Umbilical cord (tissue), 2 donors: ENCODE data around the gene BATF3. TPM values are rescaled to one million over a fixed set of nuclear protein-coding genes. Genes with fewer than 3 reads are reported as not detected.

Source experiments
- DNase-seq: peaks from one replicate; pipeline ENCODE4 v3.0.0-alpha.2; 2015; ENCODE audit warnings: low spot score
- total RNA-seq: library from RNA; depleted of rRNA; stranded (reverse); fragments of >200 nt; gene quantifications from one replicate; pipeline ENCODE4 v1.2.3, GENCODE V29; 2014; ENCODE audit warnings: low replicate concordance; ENCODE audit not compliant: insufficient read depth

BATF3 gene
- total RNA-seq, 1 donor from 2014 or later: 44.8 TPM

- DNase-seq: no peak
Observed at GRCh38 chr1:212703991-212704564, 4.4 kb upstream of the BATF3 start.

DNA sequence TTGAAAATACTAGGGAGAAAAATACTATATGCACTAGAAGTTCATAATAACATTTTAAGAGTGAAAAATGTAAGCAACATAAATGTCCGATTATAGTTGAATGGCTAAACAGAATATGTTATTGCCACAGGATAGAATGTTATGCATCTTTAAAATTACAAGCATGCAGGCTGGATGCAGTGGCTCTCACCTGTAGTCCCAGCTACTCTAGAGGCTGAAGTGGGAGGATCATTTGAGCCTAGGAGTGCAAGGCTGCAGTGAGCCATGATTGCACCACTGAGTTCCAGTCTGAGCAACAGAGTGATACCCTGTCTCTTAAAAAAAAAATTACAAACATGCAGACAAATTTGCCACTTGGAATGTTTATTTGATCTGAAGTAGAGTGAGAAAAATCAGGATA lies 3.0 kb upstream of the BATF3 start:
- DNase-seq: no peak

DNA sequence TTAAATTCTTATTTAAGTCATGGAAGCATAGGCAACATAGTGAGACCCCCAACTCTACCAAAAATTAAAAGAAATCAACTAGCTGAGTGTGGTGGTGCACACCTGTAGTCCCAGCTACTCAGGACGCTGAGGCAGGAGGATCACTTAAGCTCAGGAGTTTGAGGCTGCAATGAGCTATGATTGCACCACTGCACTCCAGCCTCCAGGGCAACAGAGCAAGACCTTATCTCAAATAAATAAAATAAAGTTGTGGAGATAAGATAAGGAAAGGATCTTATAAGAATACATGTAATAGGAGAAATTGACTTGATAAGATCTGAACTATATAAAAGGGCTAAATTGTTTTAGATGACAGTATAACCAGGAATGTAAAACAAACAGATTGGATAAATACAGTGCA lies 2.3 kb upstream of the BATF3 start:
- DNase-seq: no peak

DNA sequence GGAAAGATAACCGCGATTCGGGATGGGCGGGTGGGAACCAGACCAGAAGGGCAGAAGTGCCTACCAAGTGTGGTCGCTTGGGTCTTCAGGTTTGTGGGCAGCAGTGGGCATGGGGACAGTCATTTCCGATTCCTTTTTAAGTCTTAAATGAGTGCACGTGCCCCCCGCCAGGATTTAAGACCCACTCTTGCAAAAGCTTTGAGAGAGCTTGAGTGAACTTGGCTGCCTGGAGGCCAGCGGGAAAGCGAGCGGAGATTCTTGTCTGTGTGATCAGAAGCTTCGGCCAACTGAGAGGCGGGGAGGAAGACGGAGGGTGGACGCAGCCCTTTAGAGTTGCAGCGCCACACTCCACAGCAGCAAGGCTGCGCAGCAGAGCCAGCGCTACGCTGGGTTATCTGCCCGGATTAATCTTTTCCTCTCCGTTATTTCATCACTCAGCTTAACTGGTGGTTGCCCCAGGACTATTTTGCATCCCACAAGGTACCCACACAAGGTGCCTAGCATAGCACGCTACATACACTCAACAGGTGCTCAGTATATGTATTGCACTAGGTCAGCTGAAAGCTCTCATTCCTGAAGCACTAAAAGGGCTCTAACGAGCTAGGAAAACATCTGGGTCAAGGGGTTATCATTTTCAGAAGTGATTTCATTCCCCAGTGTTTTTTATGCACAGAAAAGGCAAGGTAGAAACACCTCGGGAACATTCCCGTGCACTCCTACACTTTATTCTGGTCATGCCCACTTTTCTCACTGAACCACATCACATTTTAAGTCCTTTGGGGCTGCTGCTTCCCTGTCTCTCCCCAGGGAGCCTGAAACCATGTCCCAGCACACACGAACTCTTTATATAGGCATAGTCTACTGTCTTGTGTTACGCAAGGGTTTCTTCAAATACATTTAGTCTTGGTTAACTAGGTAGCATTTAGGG lies 1.5 kb upstream of the BATF3 start:
- DNase-seq: peak; percentile 74

GRCh38 chr1:212700223-212700891 lies 717 bp upstream of the BATF3 start:
- peak; percentile 50 for DNase-seq

- DNase-seq: no peak
Observed at GRCh38 chr1:212699104-212699624, 476 bp downstream of the BATF3 start.

DNA sequence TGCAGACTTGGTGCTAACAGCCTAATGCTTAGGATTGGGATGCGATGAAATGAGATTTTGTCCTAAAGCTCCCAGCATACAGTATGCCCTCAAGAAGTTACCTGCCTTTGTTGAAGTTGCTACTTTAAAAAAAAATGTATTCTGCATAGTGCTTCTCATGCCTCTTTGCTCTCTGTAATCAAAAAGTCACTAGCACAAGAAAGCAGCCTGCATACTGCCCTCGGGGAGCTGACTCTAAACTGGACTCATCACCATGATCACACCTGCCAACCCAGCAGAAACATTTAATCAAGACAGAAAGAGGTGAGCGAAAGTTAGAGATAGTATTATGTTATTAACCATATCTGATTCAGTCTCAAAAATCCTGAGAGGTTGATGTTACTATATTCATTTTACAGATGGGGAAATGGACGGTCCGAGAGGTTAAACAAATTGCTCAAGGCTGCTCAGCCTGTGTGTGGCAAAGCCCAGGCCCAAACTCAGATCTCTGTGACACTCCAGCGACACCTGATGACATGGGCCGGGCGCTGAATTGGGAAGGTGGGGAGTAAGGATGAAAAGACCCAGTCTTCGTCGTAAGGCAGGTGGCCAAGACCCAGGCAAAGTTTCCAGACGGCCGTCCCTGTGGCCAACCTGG lies 1.1 kb downstream of the BATF3 start:
- no peak for DNase-seq

- no peak for DNase-seq
Observed at GRCh38 chr1:212696721-212697331, 2.8 kb downstream of the BATF3 start.

DNA sequence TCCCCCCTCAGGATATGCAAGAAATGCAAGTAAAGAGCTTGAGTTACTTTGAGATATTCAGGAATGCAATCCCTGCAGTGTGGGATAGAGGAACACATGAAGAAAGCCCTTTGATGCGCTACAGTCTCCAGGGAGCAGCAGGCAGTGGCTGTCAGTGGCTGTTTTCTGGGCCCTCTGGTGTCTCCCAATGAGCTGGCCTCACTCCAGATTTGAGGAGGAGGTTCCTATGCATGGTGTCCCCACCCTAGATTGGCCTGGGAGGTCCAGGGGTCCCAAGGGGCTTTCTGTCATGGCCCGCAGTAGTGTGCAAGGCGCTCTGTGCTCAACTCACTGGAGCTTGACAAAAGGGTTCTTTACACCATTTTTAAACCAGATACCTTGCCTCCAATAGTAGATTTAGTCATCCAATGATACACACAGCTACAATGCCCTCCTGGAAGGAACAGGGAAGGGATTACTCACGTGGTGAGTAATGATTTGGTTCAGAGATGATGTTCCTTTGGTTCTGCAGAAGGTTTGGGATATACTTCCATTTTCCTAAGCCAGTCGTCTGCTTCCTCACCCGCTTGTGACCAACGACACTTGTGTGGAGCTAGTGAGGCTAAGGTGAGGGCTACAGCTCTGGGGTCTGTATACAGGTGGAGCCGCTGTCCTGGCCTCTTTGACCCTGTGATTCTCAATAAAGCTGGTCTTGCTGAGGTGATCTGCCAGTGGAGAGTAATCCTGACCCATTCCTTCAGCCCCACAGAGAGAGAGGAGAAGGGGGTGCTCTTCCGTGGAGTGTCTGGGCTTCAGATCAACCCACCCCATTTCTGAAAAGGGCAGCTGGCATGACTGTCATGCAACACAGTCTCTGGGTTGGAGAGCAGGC lies 6.6 kb downstream of the BATF3 start:
- DNase-seq: no peak

- no peak for DNase-seq
Observed at GRCh38 chr1:212691561-212692071, 8.0 kb downstream of the BATF3 start.

DNA sequence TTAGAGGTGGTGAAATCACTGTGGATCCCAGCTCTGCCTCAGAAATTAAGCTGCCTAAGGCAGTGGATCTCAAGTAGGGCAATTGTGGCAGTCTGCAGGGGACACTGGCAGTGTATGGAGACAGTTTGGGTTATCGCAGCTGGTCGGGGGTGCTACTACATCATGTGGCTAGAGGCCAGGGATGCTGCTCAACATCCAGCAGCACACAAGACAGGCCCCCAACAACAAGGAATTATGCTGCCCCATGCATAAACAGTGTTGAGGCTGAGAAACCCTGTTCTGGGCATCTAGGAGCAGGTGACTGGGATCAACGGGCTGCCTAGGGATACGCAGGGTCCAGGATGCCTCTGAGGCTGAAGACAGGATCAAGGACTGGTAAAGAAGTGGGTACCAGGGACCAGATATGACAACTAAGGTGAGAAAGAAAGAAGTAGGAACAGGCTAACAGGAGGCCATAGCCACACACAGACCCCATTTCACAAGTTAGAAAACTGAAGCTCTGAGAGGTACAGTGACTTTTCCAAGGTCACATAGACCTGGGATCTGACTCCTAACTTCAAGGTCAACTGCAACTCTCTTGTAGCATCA lies 8.7 kb downstream of the BATF3 start:
- no peak for DNase-seq

GRCh38 chr1:212689758-212690529 lies 9.7 kb downstream of the BATF3 start:
- DNase-seq: peak; percentile 61

DNA sequence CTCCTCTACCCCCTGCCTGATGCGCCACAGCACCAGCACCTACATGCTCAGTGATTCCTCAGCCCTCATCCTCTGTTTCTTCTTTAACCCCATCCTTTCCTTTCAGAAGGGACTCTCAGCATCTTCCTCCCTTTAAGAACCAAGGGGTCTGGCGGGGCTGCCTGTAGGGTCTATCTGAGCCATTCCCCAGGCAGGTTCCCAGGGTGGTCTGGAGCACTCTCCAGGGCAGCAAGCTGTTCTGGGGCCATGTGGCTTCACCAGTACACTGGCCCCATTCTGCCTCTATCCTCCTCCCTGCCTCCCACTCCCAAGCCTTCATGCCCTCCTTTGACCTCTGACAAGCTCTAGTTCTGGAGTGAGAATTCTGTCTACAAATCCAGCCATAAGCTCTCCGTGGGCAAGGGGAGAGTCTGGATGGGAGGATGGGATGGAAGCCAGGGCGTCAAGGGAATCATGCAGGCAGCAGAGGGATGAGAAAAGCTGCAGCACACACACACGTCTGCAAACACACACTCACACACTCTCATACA lies 10.4 kb downstream of the BATF3 start:
- peak; percentile 80 for DNase-seq

DNA sequence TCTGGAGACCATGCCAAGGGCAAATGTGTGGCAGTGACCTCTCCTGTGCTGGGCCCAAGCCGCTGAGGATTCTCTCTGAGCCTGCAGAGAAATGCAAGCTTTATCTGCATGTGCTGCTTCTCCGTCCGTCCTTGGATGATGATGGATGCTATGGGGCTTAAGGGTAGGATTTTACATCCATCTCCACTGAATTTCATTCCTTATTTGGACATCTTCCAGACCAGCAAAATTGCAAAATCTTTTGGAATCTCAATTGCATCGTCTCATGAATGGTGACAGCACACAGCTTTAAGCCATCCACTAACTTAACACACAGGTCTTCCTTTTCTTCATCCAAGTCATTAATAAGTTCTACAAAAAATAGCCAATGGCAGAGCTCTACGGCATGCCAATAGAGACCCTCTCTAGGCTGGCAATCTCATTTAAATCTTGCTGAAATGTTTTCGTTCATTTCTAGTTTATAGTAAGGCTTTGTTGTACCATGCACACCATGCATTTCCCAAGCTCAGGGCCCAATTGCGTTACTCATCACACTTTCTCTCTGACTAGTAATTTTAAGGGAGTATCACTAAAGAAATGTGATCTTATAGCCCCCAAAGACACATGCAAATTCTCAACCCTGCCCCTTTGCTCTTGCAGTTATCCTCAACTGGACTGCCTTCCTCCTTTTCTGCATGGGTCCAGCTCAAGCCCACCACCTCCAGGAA lies 11.1 kb downstream of the BATF3 start:
- peak; percentile 94 for DNase-seq

DNA sequence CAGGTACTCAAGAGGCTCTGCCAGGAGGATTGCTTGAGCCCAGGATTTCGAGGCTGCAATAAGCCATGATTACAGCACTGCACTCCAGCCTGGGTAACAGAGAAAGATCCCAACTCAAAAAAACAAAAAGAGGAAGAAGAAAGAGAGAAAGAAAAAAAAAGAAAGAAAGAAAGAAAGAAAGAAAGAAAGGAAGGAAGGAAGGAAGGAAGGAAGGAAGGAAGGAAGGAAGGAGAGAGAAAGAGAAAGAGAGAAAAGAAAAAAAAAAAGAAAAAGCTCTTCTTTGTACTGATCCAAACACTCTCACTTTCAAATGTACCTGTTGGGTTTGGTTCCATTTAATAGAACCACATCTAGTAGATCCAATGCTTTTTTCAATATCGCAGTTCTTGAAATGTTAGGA lies 11.8 kb downstream of the BATF3 start:
- no peak for DNase-seq

DNA sequence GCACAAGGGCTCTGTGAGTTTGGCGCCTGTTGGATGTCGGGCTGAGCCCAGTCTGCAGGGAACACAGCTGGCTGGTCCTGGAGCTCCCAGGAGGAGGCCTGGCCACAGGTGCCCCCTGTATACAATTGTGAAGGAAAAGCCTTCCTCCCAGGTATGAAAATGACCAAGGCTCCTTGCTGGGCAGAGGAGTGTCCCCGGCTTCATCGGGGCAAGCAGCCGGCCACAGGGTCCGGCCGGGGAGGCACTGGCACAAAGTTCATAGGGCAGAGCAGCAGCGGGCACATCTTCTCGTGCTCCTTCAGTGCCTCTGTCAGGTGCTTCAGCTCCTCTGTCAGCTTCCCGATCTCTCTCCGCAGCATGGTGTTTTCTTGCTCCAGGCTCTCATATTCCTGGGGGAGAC lies 13.0 kb downstream of the BATF3 start:
- no peak for DNase-seq

DNA sequence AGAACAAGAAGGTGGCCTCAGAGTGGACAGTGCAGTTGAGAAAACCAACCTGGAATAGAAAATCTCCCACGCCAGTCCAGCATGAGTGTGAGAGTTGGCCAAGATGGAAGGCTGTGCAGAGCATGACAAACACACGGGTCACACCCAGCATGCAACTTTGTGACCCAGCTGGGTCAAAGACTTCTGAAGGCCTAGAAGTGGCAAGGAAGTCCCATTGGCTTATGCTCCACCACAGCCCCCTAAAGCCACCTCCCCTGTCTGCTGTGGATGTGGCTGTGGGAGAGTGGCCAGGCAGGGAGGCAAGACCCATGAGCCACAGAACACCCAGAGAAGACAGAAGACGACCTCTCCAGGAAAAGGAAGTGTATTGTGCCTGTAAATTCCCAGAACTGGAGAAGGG lies 13.6 kb downstream of the BATF3 start:
- no peak for DNase-seq

DNA sequence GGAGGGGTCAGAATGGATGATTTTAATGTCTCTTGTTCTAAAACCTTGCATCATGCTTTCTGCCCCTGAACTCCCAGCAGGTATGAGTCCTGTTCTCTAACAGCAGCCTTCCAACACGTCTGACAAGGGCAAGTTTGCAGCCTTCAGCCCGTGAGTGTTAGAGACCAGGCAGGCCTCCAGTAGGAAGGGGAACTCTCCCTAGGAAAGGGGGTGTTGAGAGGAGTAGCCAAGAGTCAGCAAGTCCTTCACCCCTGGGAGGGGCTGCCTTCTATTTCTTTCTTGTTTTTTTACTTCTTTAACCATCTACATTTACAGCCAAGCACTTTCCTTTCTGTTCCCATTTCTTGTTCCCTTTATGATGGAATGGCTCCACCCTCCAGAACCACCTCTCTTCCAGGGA lies 14.2 kb downstream of the BATF3 start:
- no peak for DNase-seq
